Bone marrow (tissue), 2 donors: ENCODE data around the gene ATP6V1A.
"Not testable (repeated sequence)": the region's sequence is repeated elsewhere in the genome, so short reads cannot be mapped to it uniquely, and the experiment has no call there.

Experiments used
- DNase-seq, 2 donors: peaks; one replicate each; lab custom pipeline; 2025; lab: John Stamatoyannopoulos, UW

The ATP6V1A gene

DNA sequence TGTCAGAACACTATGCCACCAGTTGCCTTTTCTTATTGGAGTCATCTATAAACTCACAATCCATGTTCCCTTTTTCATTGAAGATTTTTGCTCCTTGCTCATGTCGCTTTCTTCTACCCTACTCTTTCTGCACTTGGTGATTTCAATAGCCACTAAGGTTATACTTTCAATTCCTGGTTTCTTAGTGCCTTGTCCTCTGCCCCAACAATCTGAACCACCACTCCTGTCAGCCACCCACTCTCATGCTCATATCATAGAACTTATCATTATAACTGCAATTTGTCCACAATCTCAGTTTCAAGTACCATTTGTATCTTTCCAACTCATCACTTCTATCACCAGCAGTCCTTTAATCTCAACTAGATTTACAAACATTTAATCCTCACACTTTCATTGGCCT is 81.8 kb downstream of the ATP6V1A start:
- no peak for DNase-seq

DNA sequence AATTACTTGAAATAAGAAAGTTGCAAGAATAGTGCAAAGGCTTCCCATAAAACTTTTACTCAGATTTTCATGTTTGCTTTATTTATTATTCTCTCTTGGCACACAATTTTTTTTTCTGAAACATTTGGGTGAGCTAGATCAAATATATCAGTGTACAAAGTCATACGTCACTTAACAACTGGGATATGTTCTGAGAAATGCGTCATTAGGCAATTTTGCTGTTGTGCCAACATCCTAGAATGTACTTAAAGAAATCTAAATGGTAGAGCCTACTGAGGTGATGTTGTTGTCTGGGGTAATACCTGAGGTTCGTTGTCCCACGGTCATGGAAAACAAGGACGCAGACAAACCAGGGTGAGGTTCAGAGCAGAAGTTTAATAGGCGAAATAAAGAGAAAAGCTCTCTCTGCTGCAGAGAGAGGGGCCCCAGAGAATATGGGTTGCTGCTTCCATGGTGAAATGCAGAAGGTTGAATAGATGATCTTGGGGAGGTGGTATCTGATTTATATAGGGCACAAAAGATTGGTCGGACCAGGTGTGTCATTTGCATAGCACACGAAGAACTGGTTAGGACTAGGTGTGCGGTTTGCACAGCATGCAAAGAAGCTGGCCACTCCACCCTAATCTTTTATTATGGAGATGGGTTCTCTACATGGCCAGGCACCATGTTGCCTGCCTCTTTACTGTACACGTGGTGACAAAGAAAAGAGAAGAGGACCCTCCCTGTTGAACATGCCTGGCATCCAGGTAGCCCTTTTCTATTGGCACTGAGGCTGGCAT is 82.9 kb downstream of the ATP6V1A start:
- DNase-seq: no peak

DNA sequence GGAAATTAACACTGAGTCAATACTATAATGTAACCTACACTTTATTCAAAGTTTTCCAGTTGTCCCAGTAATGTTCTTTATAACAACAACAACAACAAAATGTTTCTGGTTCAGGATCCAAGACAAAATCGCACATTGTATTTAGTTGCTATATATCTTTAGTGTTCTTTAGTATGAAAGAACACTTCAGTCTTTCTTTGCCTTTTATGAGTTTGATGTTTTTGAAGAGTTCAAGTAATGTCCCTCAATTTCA is 84.2 kb downstream of the ATP6V1A start:
- peak in 1 of 2 donors; percentile 28 for DNase-seq

DNA sequence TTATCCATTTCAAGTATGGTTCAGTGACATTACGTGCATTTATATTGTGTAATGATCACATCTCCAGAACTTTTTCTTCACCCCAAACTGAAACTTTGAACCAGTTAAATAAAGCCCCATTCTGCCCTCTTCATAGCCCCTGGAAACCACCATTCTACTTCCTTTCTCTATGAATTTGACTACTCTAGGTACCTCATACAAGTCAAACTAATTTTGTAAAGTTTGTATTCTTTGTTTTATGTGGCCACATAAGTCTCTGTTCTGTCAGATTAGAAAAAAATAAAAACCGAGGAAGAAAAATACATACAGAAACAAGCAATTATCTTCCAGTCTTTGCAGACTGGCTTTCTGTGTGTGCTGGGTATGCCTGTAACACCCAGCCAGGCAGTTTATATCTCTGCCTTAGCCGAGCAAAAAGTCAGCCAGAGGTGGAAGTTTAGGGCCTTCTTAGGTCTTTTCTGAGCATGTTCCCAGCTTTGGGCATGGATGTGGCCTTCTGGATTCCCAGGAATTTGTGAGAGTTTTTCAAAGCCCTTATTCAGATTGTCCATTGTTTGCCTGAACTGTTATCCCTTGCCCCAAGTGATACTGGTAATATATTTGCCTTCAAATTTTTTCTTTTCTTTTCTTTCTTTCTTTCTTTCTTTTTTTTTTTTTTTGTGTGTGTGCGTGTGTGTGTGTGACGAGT is 85.8 kb downstream of the ATP6V1A start:
- DNase-seq: no peak

- DNase-seq: no peak
These were observed 88.1 kb downstream of the ATP6V1A start for GRCh38 chr3:113834983-113835382.

DNA sequence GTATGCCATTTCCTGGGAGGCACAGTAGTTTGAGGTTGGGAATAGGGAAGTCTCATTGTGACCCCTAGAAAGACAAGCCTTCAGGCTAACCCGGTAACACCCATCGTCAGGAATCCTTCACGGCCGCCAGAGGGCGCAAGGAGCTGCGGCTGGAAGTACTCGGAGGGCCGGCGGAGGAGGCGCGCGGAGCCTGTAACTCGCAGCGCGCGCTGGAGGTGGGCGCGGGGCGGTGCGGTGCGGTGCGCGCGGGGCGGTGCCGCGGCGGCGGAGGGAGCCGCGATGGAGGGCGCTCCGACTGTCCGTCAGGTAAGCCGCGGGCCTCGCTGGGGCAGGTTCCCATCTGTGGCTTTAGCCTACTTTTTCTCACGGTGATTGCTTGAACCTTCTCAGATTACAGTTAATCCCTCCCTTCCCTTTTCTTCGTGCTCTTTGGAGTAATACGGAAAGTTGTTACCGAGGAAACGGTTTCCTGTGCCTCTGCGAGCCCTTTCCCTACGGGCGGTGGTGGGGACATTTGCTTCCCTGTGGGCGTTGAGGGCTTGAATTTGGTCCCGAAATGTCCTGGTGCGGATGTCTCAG is 91.9 kb downstream of the ATP6V1A start, which contains the start of gene GRAMD1C:
Gene GRAMD1C, plus strand, starts transcription at position 158 of the 579 bp plus-strand sequence. Its CDS starts 122 bp downstream, at position 280.
- peak; percentile 54 to 84 for DNase-seq

DNA sequence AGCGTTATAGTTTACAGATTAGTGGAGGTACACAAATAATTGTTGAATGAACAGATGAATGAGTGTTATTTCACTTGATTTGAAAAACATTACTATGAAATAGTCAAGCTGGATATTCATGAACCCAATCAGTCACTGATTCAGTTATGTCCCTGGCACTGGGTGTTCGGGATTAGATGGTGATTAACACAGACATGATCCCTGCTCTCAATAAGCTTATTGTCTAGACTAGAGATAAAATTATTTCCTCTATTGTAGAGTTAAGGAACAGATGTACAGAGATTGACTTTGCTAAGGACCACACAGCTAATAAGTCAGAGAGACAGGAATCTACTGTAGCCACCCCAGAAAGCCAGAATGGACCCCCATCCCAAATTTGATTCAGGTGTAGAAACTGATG is 92.7 kb downstream of the ATP6V1A start:
- DNase-seq: no peak

- peak in 1 of 2 donors; percentile 26 for DNase-seq
These were observed 97.9 kb downstream of the ATP6V1A start for GRCh38 chr3:113844622-113845222.

GRCh38 chr3:113847247-113847646 is 100.4 kb downstream of the ATP6V1A start:
- DNase-seq: no peak

DNA sequence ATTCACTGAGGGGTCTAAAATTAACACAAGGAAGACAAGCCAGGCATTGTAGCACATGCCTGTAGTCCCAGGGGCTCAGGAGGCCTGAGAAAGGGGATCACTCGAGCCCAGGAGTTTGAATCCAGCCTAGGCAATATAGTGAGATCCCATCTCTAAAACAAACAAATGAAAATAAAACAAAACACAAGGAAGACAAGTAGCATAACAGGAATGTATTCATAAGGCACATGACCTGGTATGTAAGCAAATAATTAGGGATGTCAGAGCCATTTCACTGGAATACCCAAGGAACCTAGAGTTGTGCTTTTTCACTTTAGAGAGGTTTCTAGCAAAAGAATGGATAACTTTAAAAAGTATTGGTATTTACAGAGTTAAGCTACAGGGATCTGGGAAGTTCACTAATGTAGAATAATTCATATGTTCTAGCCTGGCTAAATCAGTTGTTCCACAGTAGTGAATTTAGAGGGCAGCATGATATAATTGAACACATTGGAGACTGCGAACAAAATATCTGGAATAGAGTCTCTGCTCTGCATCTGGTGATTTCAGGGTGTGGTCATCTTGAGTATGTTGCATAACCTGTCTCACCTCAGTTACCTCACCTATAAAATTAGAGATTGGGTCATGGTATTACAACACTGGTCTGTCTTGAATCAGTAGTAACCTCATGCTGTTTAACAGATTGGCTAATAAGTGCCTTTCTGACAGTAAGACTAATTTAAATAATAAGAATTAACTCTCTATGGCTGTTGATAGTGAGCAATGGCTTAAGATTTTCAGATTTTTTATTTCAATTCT is 101.0 kb downstream of the ATP6V1A start:
- DNase-seq: no peak

DNA sequence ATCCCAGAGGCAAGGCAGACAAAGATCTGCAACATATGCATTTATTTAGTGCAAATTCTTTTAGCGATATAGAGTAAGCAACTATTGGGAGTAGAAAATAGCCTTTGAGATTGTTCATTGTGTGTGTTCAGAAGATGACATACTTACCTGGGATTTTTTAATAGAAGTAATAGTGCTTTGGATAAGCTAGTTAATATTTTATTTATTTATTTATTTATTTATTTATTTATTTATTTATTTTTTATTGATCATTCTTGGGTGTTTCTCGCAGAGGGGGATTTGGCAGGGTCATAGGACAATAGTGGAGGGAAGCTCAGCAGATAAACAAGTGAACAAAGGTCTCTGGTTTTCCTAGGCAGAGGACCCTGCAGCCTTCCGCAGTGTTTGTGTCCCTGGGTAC is 102.2 kb downstream of the ATP6V1A start:
- not testable (repeated sequence) for DNase-seq

DNA sequence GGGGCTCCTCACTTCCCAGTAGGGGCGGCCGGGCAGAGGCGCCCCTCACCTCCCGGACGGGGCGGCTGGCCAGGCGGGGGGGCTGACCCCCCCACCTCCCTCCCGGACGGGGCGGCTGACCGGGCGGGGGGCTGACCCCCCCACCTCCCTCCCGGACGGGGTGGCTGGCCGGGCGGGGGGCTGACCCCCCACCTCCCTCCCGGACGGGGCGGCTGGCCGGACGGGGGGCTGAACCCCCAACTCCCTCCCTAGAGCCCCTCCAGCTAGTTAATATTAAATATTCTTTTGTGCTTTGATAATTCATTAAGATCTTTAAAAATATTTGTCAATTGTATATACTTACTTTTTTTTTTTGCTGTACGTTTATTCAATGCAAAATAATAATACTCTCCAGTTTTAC is 103.0 kb downstream of the ATP6V1A start:
- DNase-seq: not testable (repeated sequence)

DNA sequence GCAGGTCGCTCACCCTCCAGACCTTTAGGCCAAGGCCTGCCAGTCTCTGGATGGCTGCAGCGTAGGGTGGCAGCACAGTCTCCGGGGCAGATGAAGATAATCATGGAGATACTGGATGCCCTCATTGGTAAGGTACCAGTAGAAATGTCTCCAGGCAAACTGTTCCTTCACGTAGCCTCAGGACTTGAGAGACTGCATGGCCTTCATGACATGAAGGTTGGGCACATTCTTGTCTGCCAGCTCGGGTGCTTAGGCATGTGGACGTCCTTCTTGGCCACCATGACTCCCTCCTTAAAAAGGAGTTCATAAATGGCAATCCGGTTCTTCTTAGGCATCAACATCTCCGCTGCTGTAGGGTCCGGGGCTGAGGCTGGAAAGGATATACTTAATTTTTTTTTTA is 103.6 kb downstream of the ATP6V1A start:
- not testable (repeated sequence) for DNase-seq

DNA sequence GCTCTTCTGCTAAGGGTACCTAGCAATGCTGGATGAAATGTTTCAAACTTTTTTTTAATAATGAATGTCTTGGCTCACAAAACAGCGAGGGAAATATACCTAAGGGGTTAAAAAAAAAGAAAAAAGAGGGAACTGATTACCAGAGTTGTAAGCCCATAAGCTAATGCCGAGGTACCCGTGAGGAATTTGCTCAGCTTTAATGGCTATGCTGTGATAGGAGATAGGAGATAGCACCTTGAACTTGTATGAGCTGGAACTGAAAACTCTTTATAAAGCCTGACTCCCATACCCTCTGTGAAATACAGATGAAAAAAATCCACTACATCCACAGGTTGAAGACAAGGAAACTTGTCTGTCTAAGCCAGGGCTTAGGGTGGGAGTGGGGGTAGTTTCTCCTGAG is 105.7 kb downstream of the ATP6V1A start:
- no peak for DNase-seq
